Measurements from ENCODE around the gene USP17L15. TPM values are rescaled to one million over a fixed set of nuclear protein-coding genes. Genes with fewer than 3 reads are reported as not detected.
"Not testable (repeated sequence)": the region's sequence is repeated elsewhere in the genome, so short reads cannot be mapped to it uniquely, and the experiment has no call there.

USP17L15 gene
- total and polyA plus RNA-seq, 9 of the 15 experiments (the other 6 are each of a cell fraction or from before 2014, with no cell fraction given), result not detected

DNA sequence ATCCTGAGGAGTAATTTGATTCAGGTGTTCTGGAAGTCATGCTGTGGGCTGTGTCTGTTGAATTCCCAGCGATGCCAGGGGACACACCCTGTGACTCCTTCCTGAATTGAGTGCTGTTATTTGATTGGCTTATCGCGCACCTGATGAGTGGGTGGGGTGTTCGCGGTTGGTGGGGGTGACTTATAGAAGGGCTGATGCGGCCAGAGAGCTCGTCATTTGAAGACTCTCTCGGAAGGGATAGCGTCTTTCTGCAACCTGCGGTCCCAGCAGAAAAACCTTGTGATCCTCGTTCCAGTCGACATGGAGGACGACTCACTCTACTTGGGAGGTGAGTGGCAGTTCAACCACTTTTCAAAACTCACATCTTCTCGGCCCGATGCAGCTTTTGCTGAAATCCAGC is 23.6 kb downstream of the USP17L15 start, which contains the start of gene USP17L20:
Gene USP17L20, plus strand, starts transcription at position 301 of the 400 bp plus-strand sequence. Its CDS starts 0 bp downstream, at position 301.
- ATAC-seq; FAIRE-seq; DNase-seq (ENCODE audit: extremely low read depth in 1 of 4, low spot score in 3 of 4); H3K9ac ChIP-seq (ENCODE audit: insufficient read depth in 1 of 2, low read depth in 2 of 2, low read length in 2 of 2); H4K20me1 ChIP-seq (replicated peaks; ENCODE audit: control insufficient read depth, insufficient read depth, low read length); H3K9me3 ChIP-seq (replicated peaks; ENCODE audit: control insufficient read depth, insufficient read depth, low read depth, low read length); H3K79me2 ChIP-seq (ENCODE audit: control insufficient read depth, insufficient read depth, low read length); H3K4me3 ChIP-seq; H3K36me3 ChIP-seq (ENCODE audit: control insufficient read depth, insufficient read depth, low read length); H3K27me3 ChIP-seq (ENCODE audit: control insufficient read depth in 2 of 2, insufficient read depth in 2 of 2, low read length in 2 of 2); H3K4me1 ChIP-seq (replicated peaks in 1 of 2; ENCODE audit: control insufficient read depth in 2 of 2, insufficient read depth in 2 of 2, low read length in 2 of 2); CTCF ChIA-PET (ENCODE audit: low intra/inter-chr PET ratio); BruUV-seq (replicated peaks); intact Hi-C loops (cut with micrococcal nuclease); H3K9me1 ChIP-seq (ENCODE audit: control insufficient read depth, insufficient read depth, low read length); H3K4me2 ChIP-seq (ENCODE audit: insufficient read depth, low read length); H2AFZ ChIP-seq (ENCODE audit: low read depth, low read length); H3K27ac ChIP-seq (ENCODE audit: extremely low read depth, low read depth, low read length); POLR2A ChIA-PET: not testable (repeated sequence)
- in situ Hi-C loops (cut with MboI), result loop anchor here (25.0 kb wide), 1 partner anchor 271 kb away; no protein-coding TSS in a partner anchor
- WGBS (ENCODE audit: insufficient coverage, low coverage, missing lambda C conversion rate), result no CpG with 5 or more reads among the region's 15 CpGs

DNA sequence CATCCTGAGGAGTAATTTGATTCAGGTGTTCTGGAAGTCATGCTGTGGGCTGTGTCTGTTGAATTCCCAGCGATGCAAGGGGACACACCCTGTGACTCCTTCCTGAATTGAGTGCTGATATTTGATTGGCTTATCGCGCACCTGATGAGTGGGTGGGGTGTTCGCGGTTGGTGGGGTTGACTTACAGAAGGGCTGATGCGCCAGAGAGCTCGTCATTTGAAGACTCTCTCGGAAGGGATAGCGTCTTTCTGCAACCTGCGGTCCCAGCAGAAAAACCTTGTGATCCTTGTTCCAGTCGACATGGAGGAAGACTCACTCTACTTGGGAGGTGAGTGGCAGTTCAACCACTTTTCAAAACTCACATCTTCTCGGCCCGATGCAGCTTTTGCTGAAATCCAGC is 28.4 kb downstream of the USP17L15 start, which contains the start of gene USP17L21:
Gene USP17L21, plus strand, starts transcription at position 301 of the 400 bp plus-strand sequence. Its CDS starts 0 bp downstream, at position 301.
- intact Hi-C loops (cut with micrococcal nuclease); H3K27me3 ChIP-seq (ENCODE audit: control insufficient read depth in 2 of 2, insufficient read depth in 2 of 2, low read length in 2 of 2); FAIRE-seq; POLR2A ChIA-PET; H3K9me1 ChIP-seq (ENCODE audit: control insufficient read depth, insufficient read depth, low read length); ATAC-seq; BruUV-seq (replicated peaks); H4K20me1 ChIP-seq (replicated peaks; ENCODE audit: control insufficient read depth, insufficient read depth, low read length); H2AFZ ChIP-seq (ENCODE audit: low read depth, low read length); H3K4me2 ChIP-seq (ENCODE audit: insufficient read depth, low read length); H3K36me3 ChIP-seq (ENCODE audit: control insufficient read depth, insufficient read depth, low read length); H3K9me3 ChIP-seq (replicated peaks; ENCODE audit: control insufficient read depth, insufficient read depth, low read depth, low read length); H3K4me3 ChIP-seq; H3K27ac ChIP-seq (ENCODE audit: extremely low read depth, low read depth, low read length); CTCF ChIA-PET (ENCODE audit: low intra/inter-chr PET ratio); H3K79me2 ChIP-seq (ENCODE audit: control insufficient read depth, insufficient read depth, low read length); H3K9ac ChIP-seq (ENCODE audit: insufficient read depth in 1 of 2, low read depth in 2 of 2, low read length in 2 of 2); H3K4me1 ChIP-seq (replicated peaks in 1 of 2; ENCODE audit: control insufficient read depth in 2 of 2, insufficient read depth in 2 of 2, low read length in 2 of 2); DNase-seq (ENCODE audit: extremely low read depth in 1 of 4, low spot score in 3 of 4): not testable (repeated sequence)
- WGBS (ENCODE audit: insufficient coverage, low coverage, missing lambda C conversion rate), result no CpG with 5 or more reads among the region's 13 CpGs
- in situ Hi-C loops (cut with MboI), result loop anchor here (25.0 kb wide), 1 partner anchor 275 kb away; no protein-coding TSS in a partner anchor

DNA sequence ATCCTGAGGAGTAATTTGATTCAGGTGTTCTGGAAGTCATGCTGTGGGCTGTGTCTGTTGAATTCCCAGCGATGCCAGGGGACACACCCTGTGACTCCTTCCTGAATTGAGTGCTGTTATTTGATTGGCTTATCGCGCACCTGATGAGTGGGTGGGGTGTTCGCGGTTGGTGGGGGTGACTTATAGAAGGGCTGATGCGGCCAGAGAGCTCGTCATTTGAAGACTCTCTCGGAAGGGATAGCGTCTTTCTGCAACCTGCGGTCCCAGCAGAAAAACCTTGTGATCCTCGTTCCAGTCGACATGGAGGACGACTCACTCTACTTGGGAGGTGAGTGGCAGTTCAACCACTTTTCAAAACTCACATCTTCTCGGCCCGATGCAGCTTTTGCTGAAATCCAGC is 33.1 kb downstream of the USP17L15 start, which contains the start of gene USP17L22:
Gene USP17L22, plus strand, starts transcription at position 301 of the 400 bp plus-strand sequence. Its CDS starts 0 bp downstream, at position 301.
- H3K9ac ChIP-seq (ENCODE audit: insufficient read depth in 1 of 2, low read depth in 2 of 2, low read length in 2 of 2); H3K9me1 ChIP-seq (ENCODE audit: control insufficient read depth, insufficient read depth, low read length); H3K4me3 ChIP-seq; H3K9me3 ChIP-seq (replicated peaks; ENCODE audit: control insufficient read depth, insufficient read depth, low read depth, low read length); FAIRE-seq; POLR2A ChIA-PET; BruUV-seq (replicated peaks); H3K79me2 ChIP-seq (ENCODE audit: control insufficient read depth, insufficient read depth, low read length); H3K4me1 ChIP-seq (replicated peaks in 1 of 2; ENCODE audit: control insufficient read depth in 2 of 2, insufficient read depth in 2 of 2, low read length in 2 of 2); DNase-seq (ENCODE audit: extremely low read depth in 1 of 4, low spot score in 3 of 4); intact Hi-C loops (cut with micrococcal nuclease); H3K36me3 ChIP-seq (ENCODE audit: control insufficient read depth, insufficient read depth, low read length); H3K27me3 ChIP-seq (ENCODE audit: control insufficient read depth in 2 of 2, insufficient read depth in 2 of 2, low read length in 2 of 2); H3K4me2 ChIP-seq (ENCODE audit: insufficient read depth, low read length); H3K27ac ChIP-seq (ENCODE audit: extremely low read depth, low read depth, low read length); CTCF ChIA-PET (ENCODE audit: low intra/inter-chr PET ratio); H4K20me1 ChIP-seq (replicated peaks; ENCODE audit: control insufficient read depth, insufficient read depth, low read length); H2AFZ ChIP-seq (ENCODE audit: low read depth, low read length); ATAC-seq: not testable (repeated sequence)
- no CpG with 5 or more reads among the region's 15 CpGs for WGBS (ENCODE audit: insufficient coverage, low coverage, missing lambda C conversion rate)
- in situ Hi-C loops (cut with MboI), result loop anchor here (25.0 kb wide), 1 partner anchor 280 kb away; no protein-coding TSS in a partner anchor

DNA sequence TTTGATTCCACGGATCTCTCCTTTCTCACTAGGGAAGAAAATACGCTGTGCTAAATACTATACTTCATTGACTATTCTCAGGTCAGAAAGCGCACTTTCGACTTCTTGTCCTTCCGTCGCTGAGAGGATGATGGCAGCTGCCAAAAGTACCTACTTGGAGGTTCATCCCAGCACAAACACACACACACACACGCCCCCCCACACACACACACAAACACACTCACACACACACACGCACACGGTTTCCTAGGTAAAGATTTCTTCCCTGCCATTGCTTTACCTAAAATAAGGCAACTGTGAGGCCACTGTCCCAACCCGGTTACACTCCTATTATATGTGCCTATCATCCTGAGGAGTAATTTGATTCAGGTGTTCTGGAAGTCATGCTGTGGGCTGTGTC is 37.5 kb downstream of the USP17L15 start:
- H3K4me1 ChIP-seq (replicated peaks in 1 of 2; ENCODE audit: control insufficient read depth in 2 of 2, insufficient read depth in 2 of 2, low read length in 2 of 2); intact Hi-C loops (cut with micrococcal nuclease); H3K36me3 ChIP-seq (ENCODE audit: control insufficient read depth, insufficient read depth, low read length); H3K9ac ChIP-seq (ENCODE audit: insufficient read depth in 1 of 2, low read depth in 2 of 2, low read length in 2 of 2); H4K20me1 ChIP-seq (replicated peaks; ENCODE audit: control insufficient read depth, insufficient read depth, low read length); POLR2A ChIA-PET; H3K27me3 ChIP-seq (ENCODE audit: control insufficient read depth in 2 of 2, insufficient read depth in 2 of 2, low read length in 2 of 2); ATAC-seq; H2AFZ ChIP-seq (ENCODE audit: low read depth, low read length); H3K79me2 ChIP-seq (ENCODE audit: control insufficient read depth, insufficient read depth, low read length); H3K9me3 ChIP-seq (replicated peaks; ENCODE audit: control insufficient read depth, insufficient read depth, low read depth, low read length); H3K4me3 ChIP-seq; H3K4me2 ChIP-seq (ENCODE audit: insufficient read depth, low read length); H3K27ac ChIP-seq (ENCODE audit: extremely low read depth, low read depth, low read length); FAIRE-seq; BruUV-seq (replicated peaks); H3K9me1 ChIP-seq (ENCODE audit: control insufficient read depth, insufficient read depth, low read length); CTCF ChIA-PET (ENCODE audit: low intra/inter-chr PET ratio); DNase-seq (ENCODE audit: extremely low read depth in 1 of 4, low spot score in 3 of 4): not testable (repeated sequence)
- WGBS (ENCODE audit: insufficient coverage, low coverage, missing lambda C conversion rate), result 0% methylated on average over 5 of the region's 10 CpGs
- in situ Hi-C loops (cut with MboI), result loop anchor here (25.0 kb wide), 1 partner anchor 284 kb away; no protein-coding TSS in a partner anchor
